Measurements from ENCODE around the gene QPCTL.

The QPCTL gene

DNA sequence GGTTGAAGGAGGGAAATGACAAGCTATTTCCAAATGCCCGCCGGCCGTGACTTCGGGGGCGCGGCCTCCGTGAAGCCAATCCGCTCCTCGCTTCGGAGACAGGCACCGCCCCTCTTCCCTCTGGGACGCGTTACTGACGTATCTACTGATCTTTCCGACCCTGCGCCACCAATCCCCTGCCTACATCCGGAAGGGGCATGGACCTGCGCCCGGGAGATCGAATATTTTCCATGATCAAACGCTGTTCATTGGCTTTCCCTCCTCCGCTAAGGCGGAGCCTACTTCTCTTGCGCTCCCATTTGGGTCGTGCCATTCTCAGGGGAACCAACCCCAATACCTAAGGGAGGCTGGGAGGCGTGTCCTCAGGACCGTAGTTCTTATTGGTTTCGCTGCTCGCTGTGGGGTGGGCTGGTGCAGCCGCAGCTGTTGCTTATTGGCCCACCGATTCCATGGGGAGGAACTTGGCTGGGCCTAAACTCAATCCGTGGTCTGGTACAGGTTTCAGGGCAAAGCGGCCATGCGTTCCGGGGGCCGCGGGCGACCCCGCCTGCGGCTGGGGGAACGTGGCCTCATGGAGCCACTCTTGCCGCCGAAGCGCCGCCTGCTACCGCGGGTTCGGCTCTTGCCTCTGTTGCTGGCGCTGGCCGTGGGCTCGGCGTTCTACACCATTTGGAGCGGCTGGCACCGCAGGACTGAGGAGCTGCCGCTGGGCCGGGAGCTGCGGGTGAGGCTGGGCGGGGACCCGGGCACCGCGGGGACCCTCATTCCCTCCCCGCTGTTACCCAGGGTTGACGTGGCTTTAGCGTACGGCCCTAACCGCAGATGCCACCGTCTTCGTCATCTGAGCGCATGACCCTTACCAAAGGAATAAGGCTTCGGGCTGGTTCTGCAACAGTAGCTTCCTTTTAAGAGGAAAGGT is at the start of gene QPCTL:
Gene QPCTL, plus strand, starts transcription at position 480 of the 919 bp plus-strand sequence. Its CDS starts 38 bp downstream, at position 518.
- POLR2A ChIA-PET (ENCODE audit: low non-redundant PET) = interaction anchor here (0.6 to 1.8 kb wide), 6 partner anchors 8 to 77 kb away, joined by 3 to 6 read pairs (median 3); partner anchors contain the start of gene SIX5
- peak; percentile 97 for DNase-seq (ENCODE audit: low spot score)
- TF ChIP-seq, protein P1, sequence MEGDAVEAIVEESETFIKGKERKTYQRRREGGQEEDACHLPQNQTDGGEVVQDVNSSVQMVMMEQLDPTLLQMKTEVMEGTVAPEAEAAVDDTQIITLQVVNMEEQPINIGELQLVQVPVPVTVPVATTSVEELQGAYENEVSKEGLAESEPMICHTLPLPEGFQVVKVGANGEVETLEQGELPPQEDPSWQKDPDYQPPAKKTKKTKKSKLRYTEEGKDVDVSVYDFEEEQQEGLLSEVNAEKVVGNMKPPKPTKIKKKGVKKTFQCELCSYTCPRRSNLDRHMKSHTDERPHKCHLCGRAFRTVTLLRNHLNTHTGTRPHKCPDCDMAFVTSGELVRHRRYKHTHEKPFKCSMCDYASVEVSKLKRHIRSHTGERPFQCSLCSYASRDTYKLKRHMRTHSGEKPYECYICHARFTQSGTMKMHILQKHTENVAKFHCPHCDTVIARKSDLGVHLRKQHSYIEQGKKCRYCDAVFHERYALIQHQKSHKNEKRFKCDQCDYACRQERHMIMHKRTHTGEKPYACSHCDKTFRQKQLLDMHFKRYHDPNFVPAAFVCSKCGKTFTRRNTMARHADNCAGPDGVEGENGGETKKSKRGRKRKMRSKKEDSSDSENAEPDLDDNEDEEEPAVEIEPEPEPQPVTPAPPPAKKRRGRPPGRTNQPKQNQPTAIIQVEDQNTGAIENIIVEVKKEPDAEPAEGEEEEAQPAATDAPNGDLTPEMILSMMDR (conservative IDR thresholded peaks at IDR 0.05; ENCODE audit: low read depth) = no peak
- H3K27ac ChIP-seq = peak within 1 kb of the TSS; percentile 89
- CTCF ChIA-PET = interaction anchor here (0.6 to 2.4 kb wide), 14 partner anchors 11 to 1495 kb away, joined by 3 to 13 read pairs (median 4); no protein-coding TSS in a partner anchor

- ChIA-PET POLR2A (ENCODE audit: low non-redundant PET) (no interaction called here), CTCF (interaction anchor here (0.6 to 3.2 kb wide), 24 partner anchors 9 to 158 kb away, joined by 3 to 19 read pairs (median 4); partner anchors contain the start of genes PPM1N, QPCTL and SNRPD2)
- peak; percentile 70 for DNase-seq (ENCODE audit: low spot score)
- peak overlapping the region; percentile 99 for H3K27ac ChIP-seq
- TF ChIP-seq, protein P1 (conservative IDR thresholded peaks at IDR 0.05; ENCODE audit: low read depth) = peak; percentile 97
These were observed 49.2 kb upstream of the QPCTL start for GRCh38 chr19:45643024-45643926.

DNA sequence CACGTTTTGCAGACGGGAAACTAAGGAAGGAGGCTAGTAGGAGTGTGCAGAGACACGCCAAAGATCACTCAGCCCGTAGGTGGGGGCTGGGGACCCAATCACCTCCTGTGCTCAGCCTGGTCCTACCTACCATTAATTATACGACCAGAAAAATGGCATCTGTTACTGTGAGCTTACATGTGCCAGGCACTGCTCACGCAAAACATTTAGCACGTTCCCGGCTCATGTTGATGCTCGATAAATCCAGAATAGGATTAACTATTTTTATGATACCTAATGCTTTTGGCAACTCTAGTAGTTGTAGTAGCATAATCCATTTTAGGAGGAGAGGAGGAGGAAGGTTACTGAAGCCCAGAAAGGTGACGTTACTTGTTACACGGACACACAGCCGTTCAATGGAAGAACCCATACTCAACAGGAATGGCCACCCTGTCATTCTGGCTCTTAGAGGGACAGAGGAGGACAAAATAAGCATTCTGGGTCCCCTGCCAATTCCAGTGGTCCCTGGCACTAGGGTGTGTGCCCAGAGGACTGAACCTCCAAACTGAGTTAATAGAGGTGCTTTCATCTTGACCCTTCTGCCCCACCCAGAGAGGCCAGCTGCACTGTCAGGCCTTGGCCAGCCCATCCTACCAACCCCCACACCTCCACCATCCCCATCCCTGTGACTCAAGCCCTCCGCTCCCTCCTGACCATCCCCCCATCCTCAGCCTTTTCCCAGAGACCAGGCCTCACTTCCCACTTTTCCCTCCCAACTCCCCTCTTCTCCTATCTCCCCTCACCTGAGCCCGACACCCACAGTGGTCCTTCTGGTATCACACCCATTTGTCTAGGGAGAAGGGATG is 48.3 kb upstream of the QPCTL start:
- CTCF ChIA-PET = interaction anchor here (0.6 to 3.2 kb wide), 6 partner anchors 27 to 155 kb away, joined by 3 to 19 read pairs (median 4); no protein-coding TSS in a partner anchor
- no peak for DNase-seq (ENCODE audit: low spot score)
- POLR2A ChIA-PET (ENCODE audit: low non-redundant PET) = no interaction called here
- H3K27ac ChIP-seq = peak overlapping the region; percentile 99
- TF ChIP-seq, protein P1 (conservative IDR thresholded peaks at IDR 0.05; ENCODE audit: low read depth) = no peak

DNA sequence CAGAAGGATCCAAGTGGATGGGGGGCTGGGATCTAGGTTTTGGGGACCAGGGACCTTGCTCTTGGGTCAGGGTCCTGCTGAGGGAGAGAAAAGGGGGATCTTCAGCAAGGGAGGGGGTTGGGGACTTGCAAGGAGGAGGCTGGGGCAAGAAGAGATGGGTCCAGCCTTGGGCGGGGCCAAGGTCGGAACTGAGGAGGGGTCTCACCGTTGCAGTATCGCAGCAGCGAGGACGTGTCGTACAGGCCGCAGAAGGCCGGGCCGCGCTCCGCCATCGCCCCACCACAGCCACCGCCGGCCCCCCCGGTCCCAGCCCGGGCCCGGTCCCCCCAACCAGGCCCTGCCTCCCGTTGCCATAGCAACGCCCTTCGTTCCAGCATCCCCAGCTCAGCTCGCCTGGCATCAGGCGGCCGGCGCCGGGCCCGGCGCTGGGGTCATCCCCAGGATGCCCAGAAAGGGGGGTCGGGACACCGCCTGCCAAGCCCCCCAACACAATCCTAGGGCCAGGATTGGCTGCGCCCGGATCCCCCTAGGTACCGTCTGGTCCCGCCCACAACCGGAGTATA is 47.3 kb upstream of the QPCTL start:
- peak overlapping the region; percentile 66 for H3K27ac ChIP-seq
- ChIA-PET POLR2A (ENCODE audit: low non-redundant PET) (no interaction called here), CTCF (no interaction called here)
- TF ChIP-seq, protein P1 (conservative IDR thresholded peaks at IDR 0.05; ENCODE audit: low read depth) = no peak
- no peak for DNase-seq (ENCODE audit: low spot score)

DNA sequence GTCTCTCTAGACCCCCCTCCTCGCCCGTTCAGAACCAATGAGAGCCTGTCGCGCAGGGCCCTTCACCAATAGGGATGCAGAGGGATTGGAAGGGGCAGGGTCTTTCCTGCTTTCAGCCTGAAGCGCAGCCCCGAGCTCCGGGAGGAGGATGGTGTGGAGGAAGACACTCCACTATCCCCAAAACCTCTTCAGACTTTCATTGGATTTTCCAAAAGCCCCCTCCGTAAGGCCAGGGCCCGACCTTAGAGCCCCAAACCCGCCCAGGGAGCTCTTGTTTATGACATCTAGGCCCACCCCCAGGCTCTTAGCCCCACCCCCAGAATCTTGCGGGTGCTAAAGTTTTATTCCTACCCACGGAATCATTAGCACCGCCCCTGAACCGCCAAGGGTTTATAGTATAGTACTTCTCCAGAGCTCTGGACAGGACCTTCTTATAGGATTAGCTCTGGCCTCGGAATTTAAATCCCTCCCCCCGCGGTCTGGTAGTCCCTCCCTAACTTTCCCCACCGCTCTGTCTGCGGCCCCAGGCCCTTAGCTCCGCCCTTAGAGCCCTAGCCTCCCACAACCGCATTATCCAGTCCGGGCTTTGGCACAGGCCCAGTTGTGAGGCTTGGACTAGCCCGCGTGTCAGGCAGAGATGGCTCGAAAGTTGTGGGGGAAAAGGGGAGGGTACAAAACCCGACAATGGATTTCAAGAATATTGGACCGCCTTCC is 46.7 kb upstream of the QPCTL start:
- DNase-seq (ENCODE audit: low spot score) = peak; percentile 66
- TF ChIP-seq, protein P1 (conservative IDR thresholded peaks at IDR 0.05; ENCODE audit: low read depth) = no peak
- H3K27ac ChIP-seq = peak overlapping the region; percentile 66
- ChIA-PET POLR2A (ENCODE audit: low non-redundant PET) (no interaction called here), CTCF (interaction anchor here (0.7 kb wide), 1 partner anchor 28 kb away, joined by 3 read pairs; no protein-coding TSS in a partner anchor)
